Measurements from ENCODE around the gene ANK2. TPM values are rescaled to one million over a fixed set of nuclear protein-coding genes. Genes with fewer than 3 reads are reported as not detected.

The ANK2 gene
- total RNA-seq, 1 donor from 2014 or later: 1.6 TPM

- intact Hi-C loops (cut with micrococcal nuclease): no loop called here
Measured at GRCh38 chr4:113330200-113330599, 280.7 kb downstream of the ANK2 start.

DNA sequence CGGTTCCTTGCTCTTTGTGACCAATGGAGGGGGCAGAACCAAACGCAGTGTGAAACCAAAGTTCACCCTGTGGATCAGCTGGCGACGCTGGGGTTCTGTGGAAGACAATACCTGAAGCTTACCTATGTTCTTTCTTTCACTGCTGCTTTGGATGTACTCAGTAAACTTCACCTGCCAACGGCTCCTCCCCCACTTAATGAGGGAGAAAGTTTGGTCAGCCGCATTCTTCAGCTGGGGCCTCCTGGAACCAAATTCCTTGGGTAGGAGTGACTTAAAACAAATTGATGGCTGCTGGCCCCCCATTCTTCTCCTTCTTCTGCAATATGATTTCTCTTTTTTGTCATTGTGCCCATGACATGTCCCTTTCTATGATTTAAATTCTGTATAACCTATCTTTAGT, 282.4 kb downstream of the ANK2 start:
- intact Hi-C loops (cut with micrococcal nuclease): no loop called here

GRCh38 chr4:113332701-113333100, 283.2 kb downstream of the ANK2 start:
- intact Hi-C loops (cut with micrococcal nuclease): no loop called here

DNA sequence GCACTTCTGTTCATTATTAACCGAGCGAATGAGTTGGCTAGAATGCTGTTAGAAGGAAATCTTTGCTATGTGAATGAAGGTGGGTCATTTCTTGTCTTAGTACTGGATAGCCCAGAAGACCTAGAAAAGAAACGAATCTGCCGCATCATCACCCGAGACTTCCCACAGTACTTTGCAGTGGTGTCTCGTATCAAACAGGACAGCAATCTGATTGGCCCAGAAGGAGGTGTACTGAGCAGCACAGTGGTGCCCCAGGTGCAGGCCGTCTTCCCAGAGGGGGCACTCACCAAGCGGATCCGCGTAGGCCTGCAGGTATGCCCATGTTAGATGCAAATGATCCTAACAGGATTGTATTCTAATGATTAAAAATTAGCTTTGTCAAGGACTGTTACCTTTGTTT, 286.3 kb downstream of the ANK2 start:
- intact Hi-C loops (cut with micrococcal nuclease): no loop called here

- intact Hi-C loops (cut with micrococcal nuclease): no loop called here
Measured at GRCh38 chr4:113336556-113336955, 287.1 kb downstream of the ANK2 start.

DNA sequence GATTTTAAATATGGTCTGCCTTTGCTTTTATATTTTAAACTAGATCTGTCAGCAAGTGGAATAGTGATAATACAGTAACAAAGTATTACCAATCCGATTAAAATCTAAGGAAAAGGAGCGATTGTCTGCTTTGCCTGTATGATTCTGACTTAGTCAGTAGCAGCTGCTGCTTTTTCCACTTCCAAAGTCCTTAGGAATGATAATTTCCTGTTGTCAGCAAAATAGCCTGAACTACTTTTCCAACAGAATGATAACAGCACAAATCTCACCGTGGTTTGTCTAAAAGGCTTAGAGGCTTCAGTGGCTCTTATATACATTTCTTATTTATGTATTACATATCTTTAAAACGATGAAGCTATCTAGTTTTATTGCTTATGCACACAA, 290.0 kb downstream of the ANK2 start:
- intact Hi-C loops (cut with micrococcal nuclease): no loop called here

GRCh38 chr4:113344100-113344499, 294.6 kb downstream of the ANK2 start:
- intact Hi-C loops (cut with micrococcal nuclease): no loop called here

GRCh38 chr4:113347245-113347644, 297.8 kb downstream of the ANK2 start:
- intact Hi-C loops (cut with micrococcal nuclease): no loop called here

GRCh38 chr4:113349430-113349829, 300.0 kb downstream of the ANK2 start:
- intact Hi-C loops (cut with micrococcal nuclease): no loop called here

GRCh38 chr4:113350576-113350975, 301.1 kb downstream of the ANK2 start:
- intact Hi-C loops (cut with micrococcal nuclease): loop anchor here (10.0 kb wide), 1 partner anchor 716 kb away; the partner anchor contains the start of genes LARP7 and ZGRF1

GRCh38 chr4:113355550-113356371, 306.3 kb downstream of the ANK2 start:
- intact Hi-C loops (cut with micrococcal nuclease): loop anchor here (1.0 to 10.0 kb wide), 7 partner anchors 38 to 1068 kb away; partner anchors contain the start of genes LARP7, TIFA and ZGRF1

GRCh38 chr4:113356453-113356852, 307.0 kb downstream of the ANK2 start:
- intact Hi-C loops (cut with micrococcal nuclease): loop anchor here (5.0 to 10.0 kb wide), 3 partner anchors 211 to 1069 kb away; partner anchors contain the start of genes LARP7, TIFA and ZGRF1

- intact Hi-C loops (cut with micrococcal nuclease): loop anchor here (5.0 to 10.0 kb wide), 3 partner anchors 209 to 1071 kb away; partner anchors contain the start of genes LARP7, TIFA and ZGRF1
Measured at GRCh38 chr4:113358784-113359183, 309.3 kb downstream of the ANK2 start.

GRCh38 chr4:113365377-113365776, 315.9 kb downstream of the ANK2 start:
- intact Hi-C loops (cut with micrococcal nuclease): no loop called here

- intact Hi-C loops (cut with micrococcal nuclease): no loop called here
Measured at GRCh38 chr4:113368056-113368455, 318.6 kb downstream of the ANK2 start.

DNA sequence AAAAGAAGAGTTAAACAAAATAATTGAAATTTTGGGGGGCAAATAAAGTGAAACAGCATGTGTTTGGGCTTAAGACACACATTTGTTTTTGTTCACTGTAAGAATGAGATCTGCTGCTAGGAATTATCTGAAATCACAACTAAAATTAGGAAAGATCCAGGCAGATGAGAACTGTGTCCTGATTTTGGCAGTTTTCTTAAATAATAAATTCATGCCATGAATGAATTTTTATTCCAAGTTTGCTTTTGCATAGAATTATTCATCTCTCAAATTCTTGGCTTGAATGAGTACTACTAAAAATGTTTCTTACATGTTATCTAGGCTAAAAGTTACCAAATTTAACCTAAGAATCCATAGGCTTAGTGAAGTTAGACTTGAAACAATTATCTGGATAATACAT, 321.7 kb downstream of the ANK2 start:
- intact Hi-C loops (cut with micrococcal nuclease): no loop called here

- intact Hi-C loops (cut with micrococcal nuclease): no loop called here
Measured at GRCh38 chr4:113375964-113376666, 326.7 kb downstream of the ANK2 start.

- intact Hi-C loops (cut with micrococcal nuclease): no loop called here
Measured at GRCh38 chr4:113378836-113379235, 329.4 kb downstream of the ANK2 start.

DNA sequence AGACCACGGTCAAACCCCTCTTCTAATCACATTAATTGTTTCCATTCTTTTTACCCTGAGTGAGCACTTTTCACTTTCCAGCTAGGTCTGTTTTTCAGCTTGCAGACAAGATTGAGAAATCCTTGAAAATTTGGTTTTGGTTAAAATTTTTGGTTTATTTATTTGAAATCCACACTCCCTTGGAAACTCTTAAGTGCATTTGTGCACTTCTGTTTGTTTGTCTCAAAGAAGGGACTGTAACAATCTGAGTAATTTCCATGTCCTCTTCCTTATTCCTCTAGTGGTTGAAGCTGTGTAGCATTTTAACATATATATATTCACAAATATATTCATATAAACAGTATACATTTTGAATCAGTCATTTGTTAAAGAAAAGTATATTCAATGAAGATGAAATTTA, 333.3 kb downstream of the ANK2 start:
- intact Hi-C loops (cut with micrococcal nuclease): no loop called here

DNA sequence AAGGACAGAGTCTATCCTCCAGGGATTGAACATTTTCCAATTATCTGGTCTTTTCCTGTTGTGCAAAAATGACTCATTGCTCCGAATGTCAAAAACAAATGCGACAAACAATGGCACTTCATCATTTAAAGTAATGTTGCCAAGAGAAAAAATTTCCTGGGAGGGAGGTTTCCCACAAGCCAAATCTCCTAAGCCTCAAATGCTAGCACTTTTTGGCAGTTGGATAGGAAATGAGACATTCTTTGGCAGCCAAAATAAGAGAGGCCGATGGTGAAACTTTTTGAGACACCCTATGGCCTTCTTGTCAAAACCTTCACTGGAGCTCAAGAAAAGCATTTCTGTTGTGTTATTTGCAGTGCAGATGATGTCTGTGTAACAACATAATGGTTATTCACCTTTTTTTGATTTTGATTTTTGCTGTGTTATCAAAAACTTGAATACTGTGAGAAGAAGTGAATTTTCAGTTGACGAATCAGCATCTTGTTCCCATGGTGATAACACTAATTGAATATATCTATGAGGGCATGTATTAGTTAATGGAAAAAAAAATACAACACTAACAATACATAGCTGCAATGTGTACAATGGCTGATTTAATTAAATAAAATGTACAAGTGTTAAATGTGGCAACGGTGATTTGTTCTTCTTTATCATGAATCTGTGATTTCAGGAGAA, 333.8 kb downstream of the ANK2 start:
- intact Hi-C loops (cut with micrococcal nuclease): no loop called here

GRCh38 chr4:113384600-113384999, 335.1 kb downstream of the ANK2 start:
- intact Hi-C loops (cut with micrococcal nuclease): no loop called here
